ENCODE results near the gene POP5.

DNA sequence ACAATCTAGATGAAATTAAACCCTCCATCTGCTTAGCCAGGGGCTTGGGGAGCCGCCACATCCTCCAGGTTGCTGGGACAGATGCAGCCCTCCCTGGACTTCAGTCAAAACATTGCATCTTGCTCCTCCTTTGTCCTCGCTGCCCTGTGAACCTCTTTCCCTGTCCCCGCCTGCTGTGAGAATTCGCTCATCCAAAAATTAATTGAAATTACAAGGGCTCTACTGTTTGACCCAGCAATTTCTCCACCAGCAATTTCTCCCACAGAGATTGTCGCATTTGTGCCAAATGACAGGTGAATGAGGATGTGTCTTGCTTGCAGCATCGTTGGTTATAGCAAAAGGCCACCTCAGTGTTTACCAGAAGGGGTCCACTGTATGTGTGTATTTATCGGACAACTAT is 5.0 kb upstream of the POP5 start:
- TF ChIP-seq, protein P1, sequence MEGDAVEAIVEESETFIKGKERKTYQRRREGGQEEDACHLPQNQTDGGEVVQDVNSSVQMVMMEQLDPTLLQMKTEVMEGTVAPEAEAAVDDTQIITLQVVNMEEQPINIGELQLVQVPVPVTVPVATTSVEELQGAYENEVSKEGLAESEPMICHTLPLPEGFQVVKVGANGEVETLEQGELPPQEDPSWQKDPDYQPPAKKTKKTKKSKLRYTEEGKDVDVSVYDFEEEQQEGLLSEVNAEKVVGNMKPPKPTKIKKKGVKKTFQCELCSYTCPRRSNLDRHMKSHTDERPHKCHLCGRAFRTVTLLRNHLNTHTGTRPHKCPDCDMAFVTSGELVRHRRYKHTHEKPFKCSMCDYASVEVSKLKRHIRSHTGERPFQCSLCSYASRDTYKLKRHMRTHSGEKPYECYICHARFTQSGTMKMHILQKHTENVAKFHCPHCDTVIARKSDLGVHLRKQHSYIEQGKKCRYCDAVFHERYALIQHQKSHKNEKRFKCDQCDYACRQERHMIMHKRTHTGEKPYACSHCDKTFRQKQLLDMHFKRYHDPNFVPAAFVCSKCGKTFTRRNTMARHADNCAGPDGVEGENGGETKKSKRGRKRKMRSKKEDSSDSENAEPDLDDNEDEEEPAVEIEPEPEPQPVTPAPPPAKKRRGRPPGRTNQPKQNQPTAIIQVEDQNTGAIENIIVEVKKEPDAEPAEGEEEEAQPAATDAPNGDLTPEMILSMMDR (IDR thresholded peaks at IDR 0.05), result no peak
- TF ChIP-seq POLR2A (IDR thresholded peaks at IDR 0.05), result no peak
- no peak for TF ChIP-seq EP300 (IDR thresholded peaks at IDR 0.05)

Data from ovary (tissue), 3 donors.